DND-41 (cell line): ENCODE measurements around the gene KCNIP4.

Experiments
- CTCF ChIP-seq: IDR thresholded peaks from 2 replicates; pipeline ENCODE4 v1.5.1; 2012; ENCODE audit warnings: borderline replicate concordance, low read length, moderate library complexity, mild to moderate bottlenecking; ENCODE audit not compliant: poor library complexity, severe bottlenecking; ENCODE audit errors: extremely low read depth
- EZH2 ChIP-seq: IDR thresholded peaks from 3 replicates; pipeline ENCODE4 v1.6.1; 2012; ENCODE audit warnings: borderline replicate concordance, low read depth, mild to moderate bottlenecking, moderate library complexity, low read length, inconsistent platforms; ENCODE audit not compliant: severe bottlenecking

DNA sequence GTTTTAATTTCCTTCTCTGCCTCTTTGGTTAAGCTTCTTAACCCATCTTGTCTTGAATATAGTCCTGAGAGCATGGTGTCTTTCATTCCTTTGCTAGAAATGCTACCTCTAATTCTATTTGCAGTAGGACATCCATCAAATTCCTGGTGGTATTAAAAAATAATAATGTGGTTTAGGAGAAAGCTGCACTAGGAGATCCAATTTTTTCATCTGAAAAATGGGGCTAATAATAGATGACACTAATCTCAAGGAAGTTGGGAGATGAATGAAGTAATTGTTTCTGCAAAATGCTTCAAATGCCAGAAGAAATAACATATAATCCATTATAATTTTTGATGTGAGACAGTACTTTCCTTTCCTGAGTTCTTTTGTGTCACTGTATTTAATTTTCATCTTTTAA, 1053.4 kb downstream of the KCNIP4 start:
- no peak for TF ChIP-seq CTCF
- TF ChIP-seq EZH2 = no peak
